ENCODE results near the gene GNA15.

GNA15 gene

DNA sequence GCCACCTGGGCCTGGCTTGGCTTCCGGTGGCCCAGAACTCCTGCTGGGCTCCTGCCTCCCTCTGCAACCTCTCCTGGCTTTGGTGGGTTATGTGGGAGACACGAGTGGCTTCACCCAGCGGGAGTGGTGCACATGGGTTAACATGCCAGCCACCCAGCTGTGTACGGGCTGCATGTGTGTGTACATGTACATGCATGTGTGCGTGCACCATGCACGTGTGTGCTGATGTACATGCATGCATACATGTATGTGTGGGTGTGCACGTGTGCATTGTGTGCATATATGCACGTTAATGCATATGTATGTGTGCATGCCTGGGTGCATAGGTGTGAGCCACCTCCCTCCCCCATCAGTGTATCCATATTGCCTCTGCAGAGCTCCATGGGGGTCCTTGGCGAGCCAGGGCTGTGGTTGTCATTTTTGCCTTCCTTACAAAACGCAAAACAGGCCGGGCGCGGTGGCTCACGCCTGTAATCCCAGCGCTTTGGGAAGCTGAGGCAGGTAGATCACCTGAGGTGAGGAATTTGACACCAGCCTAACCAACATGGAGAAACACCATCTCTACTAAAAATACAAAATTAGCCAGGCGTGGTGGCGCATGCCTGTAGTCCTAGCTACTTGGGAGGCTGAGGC, 29.2 kb upstream of the GNA15 start:
- DNase-seq (ENCODE audit: low read depth in 2 of 2) = no peak

DNA sequence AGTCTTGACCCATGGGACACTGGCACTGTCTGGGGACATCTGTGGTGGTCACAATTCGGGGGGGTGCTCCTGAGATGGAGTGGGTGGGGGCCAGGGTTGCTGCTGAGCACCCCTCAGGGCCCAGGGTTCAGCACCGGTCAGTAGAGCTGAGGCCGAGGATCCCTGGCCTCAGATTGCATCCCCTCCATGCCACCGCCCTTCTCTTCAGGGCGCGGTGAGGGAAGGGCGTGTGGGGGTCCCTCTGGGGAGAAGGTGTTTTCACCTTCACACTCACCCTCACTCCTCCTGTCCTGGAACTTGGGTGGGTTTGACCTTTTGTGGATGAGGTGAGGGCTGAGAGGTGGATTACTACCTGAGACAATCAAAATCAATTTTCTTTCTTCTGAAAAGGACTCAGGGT, 28.2 kb upstream of the GNA15 start:
- no peak for DNase-seq (ENCODE audit: low read depth in 2 of 2)

DNA sequence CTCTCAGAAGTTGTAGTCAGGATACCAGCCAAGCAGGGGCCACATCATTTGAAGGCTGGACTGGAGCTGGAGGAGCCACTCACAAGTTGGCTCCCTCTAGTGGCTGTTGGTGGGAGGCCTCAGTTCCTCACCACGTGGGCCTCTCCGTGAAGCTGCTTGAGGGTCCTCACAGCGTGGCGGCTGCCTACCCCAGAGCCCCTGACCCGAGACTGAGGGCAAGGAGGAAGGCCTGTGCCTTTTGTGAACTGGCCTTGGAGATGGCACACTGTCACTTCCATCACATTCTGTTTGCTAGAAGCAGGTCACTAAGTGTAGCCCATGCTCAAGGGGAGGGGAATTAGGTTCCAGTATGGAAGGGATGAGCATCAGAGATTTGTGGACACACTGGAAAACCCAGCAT, 27.1 kb upstream of the GNA15 start:
- peak; percentile 53 to 56 for DNase-seq (ENCODE audit: low read depth in 2 of 2)

DNA sequence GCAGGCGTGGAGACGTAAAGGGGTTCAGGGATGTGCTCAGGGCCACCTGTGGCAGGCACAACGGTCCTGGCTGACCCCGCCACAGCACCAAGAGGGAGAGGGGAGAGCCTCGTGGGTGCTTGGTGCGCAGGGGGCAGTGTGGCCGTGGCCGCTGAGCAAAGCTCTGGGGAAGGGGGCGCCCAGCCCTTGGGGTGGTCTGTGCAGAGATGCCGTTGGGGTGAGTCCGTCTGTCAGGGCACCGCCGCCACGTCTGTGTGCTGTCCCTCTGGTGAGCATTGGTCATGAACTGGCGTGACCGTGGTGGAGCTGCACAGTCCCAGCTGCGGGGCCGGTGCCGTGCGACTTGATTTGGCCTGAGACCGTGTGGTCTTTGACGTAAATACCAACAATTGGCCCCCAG, 26.3 kb upstream of the GNA15 start:
- no peak for DNase-seq (ENCODE audit: low read depth in 2 of 2)

DNA sequence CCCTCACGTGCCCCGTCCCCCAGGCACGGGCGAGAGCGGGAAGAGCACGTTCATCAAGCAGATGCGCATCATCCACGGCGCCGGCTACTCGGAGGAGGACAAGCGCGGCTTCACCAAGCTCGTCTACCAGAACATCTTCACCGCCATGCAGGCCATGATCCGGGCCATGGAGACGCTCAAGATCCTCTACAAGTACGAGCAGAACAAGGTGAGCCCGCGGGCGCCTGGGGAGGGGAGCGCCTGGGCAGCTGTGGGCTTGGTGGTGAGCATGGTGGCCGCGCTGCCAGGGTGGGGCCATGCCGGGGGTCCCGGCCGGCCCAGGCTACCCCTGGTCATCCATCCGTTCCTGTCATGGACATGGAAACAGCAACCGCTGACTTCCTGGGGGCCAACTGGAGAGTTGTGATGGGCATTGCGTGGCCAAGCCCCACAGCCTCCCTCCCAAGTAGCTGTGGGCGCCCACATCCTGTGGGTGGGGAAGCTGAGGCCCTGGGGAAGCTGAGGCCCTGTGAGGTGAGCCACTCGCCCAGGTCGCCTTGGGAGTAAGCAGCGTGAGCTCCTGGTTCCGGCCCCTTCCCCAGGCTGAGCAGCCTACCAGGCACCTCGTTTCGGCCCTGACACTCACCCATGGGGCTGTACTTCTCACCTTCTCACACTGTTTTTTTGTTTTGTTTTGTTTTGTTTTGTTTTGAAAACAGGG, 25.6 kb upstream of the GNA15 start:
- no peak for DNase-seq (ENCODE audit: low read depth in 2 of 2)

DNA sequence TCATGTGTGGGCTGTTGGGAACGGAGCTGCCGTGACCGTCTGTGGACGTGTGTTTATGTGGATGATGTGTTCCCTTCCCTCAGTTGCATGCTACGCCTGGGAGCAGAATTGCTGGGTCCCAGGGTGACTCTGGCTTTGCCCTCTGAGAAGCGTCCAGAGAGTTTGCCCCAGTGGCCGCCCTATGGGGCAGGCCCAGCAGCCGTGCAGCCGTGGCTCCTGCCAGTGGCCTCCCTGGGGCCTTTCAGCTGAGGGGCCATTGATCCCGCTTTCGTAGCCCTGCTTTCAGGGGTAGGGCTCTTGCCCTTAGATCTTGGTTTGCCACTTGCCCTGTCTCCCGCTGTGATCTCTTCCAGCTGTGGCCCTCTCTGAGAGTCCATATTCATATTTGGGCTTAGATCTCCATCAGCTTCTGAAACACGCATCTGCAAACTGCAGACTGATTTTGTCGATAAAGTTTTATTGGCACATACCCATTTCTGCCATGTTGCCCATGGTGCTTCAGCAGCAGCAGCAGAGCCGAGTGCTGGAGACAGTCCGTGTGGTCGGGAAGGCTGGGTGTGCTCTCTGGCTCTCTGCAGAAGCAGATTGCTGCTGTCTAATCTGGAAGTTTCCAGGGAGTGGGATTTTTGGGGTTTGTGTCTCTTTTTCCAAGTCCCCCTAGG, 24.1 kb upstream of the GNA15 start:
- DNase-seq (ENCODE audit: low read depth in 2 of 2) = no peak

DNA sequence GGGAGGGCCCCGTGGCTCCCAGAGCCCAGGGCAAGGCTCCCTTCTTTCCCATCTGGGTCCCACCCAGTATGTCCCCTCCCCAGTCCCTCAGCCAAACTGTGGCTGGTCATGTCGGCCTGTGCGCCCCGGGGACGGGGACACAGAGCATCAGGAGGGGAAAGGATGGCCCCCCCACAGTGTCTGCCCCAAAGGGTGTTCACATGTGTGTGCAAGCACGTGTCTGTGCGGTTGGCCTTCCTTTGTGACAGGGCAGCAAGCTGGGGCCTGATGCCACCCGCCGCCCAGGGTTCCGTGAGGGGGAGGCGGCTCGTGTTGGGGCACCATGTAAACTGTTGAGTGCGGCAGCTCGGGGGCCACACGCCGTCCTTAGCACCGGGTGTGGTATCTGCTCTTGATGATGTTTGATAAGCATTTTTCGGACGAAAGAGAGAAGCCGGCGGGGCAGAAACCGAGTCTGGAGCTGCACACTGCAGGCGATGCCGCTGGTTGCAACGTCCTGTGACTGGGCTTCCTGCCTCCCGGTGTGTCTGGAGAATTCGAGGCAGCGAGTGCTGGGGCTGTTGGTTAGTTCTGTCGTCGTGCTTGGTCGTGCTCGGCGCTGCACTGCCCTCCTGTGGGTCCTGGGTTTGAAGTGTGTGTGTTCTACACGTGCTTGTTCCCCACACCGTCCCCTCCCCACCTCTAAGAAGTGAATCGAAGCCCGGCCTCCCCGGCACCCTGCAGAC, 23.3 kb upstream of the GNA15 start:
- no peak for DNase-seq (ENCODE audit: low read depth in 2 of 2)

DNA sequence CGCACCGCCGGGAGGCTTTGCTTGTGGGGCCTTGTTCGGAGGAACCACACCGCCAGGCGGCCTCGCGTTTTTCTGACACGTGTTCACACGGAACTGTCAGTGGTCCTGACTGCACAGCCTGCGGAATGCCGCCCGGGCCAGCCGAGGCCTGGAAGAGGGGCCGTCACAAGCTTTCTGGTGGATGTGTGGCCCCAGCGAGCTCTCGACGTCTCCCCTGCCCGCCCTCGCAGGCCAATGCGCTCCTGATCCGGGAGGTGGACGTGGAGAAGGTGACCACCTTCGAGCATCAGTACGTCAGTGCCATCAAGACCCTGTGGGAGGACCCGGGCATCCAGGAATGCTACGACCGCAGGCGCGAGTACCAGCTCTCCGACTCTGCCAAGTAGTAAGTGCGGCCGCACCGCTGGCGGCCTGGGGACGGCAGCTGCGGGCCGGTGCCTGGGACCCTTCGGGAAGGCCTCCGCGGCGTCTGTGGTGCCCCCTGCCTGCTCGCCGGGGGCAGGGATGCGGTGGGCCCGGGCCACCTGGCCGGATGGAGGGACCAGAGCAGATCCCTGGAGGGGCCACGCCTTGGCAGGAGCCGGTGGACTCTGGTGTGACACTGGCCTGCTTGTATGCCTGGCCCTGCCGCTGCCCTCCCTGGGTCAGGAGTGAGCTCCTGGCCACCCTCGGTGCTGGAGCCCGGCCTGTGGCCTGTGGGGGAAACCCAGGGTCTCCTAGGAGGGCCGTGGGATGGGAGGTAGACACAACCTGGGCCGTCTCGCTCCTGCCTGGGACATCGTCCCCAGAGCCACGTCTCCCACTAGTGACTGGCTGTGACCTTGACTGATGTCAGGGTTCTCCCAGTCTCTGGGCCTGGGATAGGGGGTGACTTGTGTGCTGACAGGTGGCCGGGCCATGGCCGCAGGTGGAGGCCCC, 22.5 kb upstream of the GNA15 start:
- no peak for DNase-seq (ENCODE audit: low read depth in 2 of 2)

DNA sequence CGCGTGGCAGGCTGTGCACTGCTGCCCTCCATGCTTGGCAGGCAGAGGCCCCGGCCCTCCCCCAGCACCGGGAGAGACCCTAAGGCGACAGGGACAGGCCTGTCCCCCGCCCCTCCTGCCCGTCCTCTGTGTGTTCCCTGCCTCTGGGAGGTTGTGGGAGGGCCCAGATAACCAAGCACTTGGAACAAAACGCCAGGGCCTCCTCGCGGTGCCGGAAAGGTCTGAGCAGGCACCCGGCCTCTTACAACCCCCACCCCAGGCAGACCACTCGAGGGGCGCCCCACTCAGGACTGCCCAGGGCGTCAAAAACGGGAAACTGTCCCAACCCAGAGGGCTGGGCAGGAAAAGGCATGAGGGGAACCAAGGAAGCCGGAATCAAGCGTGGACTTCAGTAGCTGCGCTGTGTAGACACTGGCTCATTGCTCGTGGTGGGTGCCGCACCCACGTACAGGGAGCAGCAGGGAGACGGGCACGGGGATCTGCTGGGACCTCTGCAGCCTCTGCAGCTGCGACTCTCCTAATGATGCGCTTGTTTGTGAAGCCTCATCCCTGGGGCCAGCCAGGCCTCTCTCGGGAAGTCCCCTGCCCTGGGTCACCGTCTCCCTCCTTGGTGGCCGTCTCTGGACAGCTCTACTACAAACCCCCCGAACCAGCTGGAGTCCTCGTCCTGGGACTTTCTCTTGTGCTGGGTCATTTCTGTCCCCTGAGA, 21.7 kb upstream of the GNA15 start:
- DNase-seq (ENCODE audit: low read depth in 2 of 2) = no peak

DNA sequence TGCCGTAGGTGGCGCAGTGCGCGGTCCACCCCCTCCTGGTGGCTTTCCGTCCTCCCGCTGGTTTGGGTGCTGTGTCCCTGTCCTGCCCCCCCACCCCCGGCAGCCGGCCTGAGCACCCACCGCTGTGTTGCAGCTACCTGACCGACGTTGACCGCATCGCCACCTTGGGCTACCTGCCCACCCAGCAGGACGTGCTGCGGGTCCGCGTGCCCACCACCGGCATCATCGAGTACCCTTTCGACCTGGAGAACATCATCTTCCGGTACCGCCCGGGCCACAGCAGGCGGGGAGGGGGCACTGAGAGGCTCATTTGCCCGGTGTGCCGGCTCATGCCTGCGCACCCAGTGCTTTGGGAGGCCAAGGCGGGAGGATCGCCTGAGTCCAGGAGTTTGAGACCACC, 21.0 kb upstream of the GNA15 start:
- no peak for DNase-seq (ENCODE audit: low read depth in 2 of 2)

DNA sequence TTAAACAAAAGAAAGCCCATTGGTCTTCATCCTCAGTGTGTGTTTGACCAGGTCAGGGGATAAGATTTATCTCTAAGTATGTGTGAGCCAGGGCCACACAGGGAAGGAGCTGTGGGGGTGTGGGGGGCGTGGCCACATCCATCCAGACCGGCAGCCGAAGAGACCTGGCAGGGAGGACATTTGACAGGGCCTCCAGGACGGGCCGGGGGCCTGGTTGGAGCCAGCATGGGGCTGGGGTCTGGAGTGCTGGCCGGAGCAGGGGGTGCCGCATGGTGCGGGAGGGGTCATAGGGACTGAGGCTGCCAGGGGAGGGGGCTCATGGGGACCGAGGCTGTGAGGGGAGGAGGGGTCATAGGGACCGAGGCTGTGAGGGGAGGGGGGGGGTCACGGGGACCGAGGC, 20.4 kb upstream of the GNA15 start:
- no peak for DNase-seq (ENCODE audit: low read depth in 2 of 2)

DNA sequence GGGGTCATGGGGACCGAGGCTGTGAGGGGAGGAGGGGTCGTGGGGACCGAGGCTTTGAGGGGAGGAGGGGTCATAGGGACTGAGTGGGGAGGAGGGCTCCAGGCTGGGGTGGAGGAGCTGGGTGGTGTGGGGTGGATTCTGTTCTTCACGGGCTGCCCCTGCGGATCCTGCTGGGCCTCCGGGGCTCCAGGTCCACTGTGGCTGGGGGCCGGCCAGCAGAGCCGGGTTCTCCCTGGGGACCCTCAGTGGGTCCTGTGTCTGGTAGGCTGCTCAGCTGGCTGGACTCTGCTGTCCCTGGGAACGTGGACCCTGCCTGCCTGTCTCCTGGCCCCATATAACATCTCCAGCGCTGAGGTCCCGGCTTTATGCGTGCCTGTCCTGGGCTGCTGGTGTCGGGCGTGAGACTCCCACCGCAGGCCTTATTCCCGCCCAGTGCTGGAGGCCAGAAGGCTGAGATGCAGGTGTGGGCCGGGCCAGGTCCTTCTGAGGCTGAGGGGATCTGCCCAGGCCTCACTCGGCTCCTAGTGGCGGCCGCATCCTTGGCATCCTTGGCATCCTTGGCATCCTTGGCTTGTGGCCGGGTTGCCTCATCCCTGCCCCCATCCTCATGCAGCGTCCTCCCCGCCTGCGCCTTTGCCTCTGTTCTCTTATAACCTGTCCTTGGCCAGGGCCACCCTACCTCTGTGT, 19.8 kb upstream of the GNA15 start:
- DNase-seq (ENCODE audit: low read depth in 2 of 2) = no peak

DNA sequence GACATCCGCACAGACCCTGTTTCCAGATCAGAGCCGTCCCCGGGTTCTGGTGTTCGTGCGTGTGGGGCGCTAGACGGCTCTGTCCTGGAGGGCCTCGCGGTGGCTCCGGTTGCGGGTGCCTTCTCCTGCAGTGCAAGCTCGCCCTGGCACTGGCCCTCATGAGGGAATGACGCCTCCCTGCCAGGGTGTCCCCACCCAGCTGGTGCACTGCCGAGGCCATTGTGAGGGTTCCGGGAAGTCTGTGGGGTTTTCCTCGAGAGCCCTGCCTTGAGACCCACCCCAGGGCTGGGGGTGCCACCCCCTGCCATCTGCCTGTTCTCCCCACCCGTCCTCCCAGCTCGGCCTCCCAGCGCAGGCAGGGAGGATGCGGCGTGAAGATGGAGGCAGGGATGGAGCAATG, 19.2 kb upstream of the GNA15 start:
- no peak for DNase-seq (ENCODE audit: low read depth in 2 of 2)

DNA sequence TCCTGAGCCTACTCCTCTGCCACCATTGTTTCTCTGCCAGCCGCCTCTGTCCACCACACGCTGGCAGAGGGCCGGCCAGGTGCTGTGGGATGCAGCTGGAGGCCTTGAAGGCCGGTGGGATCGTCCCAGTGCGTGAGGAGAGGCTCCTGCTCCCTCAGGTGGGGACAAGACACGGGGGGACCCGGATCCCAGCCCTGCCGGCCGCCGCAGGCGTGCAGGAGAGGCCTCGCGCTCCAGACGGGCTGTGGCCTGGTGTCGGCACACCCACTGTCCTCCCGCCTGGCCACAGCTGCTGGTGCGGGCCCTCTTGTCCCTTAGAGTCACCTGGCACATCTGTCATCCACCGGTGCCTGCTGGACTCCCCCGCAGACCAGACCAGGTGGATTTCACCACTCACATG, 18.1 kb upstream of the GNA15 start:
- no peak for DNase-seq (ENCODE audit: low read depth in 2 of 2)

DNA sequence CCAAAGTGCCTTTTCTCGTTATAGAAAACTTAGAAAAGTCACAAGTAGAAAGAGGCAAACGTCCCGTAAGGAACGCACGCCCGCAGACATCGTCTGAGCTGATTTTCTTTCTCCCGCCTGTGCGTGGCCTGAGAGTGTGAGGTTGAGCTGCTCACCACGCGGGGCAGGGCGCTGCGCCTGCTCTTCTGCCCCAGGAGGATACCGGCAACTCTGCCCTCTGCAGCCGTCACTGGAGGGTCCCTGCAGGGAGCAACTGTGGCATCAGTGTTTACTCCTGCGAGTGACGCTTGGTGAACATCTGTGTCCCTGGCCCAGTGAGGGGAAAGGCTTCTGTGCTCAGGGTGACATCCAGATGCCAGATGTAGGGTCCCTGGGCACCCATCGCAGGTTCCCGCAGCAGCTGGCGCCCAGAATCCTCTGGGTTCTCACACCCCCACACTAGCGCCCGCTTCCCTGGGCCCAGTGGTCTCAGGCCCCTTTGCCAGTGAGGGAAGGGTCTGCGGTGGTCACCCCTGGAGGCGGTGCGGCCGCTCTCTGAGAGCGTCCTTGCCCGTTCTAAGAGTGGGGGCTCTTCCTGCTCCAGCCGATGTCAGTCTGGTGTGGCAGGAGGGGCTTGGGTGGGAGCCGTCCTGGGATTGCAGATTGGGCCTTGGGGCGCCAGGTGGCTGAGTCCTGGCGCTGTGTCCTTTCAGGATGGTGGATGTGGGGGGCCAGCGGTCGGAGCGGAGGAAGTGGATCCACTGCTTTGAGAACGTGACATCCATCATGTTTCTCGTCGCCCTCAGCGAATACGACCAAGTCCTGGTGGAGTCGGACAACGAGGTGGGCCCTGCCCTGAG, 17.4 kb upstream of the GNA15 start:
- no peak for DNase-seq (ENCODE audit: low read depth in 2 of 2)

DNA sequence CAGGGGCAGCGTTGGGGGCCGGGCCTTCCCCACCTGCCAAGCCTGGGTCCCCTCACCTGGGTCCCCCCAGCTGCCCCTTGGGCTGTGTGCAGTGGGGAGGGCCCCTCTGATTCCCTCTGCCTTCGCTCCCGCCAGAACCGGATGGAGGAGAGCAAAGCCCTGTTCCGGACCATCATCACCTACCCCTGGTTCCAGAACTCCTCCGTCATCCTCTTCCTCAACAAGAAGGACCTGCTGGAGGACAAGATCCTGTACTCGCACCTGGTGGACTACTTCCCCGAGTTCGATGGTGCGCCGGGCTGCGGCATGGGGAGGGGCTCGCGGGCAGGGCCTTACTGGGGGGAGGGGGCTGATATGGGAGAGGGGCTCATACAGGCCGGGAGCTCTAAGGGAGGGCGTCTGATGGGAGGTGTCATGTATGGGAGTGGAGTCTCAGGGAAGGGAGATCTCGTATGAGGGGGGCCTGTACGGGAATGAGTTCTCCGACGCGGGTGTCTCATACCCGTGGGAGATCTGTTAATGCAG, 16.7 kb upstream of the GNA15 start:
- DNase-seq (ENCODE audit: low read depth in 2 of 2) = no peak

DNA sequence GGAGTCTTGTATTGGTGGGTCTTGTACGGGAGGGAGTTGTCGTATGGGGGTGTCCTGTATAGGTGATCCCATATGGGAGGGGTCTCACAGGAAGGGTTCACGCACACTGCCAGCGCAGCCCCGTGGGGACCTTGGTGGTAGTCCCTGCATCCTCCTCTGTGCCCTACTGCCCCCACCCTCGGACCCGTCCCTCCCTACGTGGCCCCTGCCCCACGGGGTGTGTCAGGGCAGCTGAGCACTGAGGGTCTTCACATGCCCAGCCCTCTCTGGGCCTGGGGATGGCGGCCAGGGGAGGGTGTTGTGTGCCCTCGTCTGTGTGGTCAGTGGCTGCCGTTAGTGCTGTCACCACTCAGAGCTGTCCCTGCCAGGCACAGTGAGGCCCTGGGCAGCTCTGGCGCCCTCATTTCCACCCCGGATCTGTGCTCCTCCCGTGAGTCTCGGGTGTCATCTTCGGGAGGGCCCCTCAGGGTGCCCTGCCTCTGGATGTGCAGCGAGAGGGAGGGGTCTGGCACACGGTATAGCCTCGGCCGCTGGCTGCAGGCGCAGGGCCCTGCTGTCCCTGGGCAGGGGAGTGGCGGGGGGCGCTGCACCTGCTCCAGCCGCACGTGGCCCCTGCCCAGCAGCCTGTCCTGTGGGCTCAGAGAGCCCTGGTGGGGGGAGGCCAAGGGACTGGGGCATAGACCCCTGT, 16.0 kb upstream of the GNA15 start:
- DNase-seq (ENCODE audit: low read depth in 2 of 2) = no peak

DNA sequence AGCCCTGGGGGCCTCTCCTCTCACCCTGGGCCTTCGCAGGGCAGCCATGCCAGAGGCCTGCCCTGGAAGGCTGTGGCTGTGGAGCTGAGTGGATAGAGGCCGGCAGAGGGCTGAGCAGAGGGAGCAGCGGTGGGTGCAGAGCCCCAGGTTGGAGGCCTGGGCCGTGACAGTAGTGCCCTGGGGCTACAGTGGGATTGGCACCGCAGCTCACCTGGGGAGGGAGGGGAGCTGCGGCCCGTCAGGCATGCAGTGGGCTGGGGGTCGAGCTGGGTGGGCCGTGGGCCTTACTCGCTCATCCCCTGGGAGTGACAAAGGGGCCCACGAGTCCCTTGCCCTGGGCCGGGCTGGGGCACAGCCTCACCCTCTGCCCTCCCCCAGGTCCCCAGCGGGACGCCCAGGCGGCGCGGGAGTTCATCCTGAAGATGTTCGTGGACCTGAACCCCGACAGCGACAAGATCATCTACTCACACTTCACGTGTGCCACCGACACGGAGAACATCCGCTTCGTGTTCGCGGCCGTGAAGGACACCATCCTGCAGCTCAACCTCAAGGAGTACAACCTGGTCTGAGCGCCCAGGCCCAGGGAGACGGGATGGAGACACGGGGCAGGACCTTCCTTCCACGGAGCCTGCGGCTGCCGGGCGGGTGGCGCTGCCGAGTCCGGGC, 15.1 kb upstream of the GNA15 start:
- no peak for DNase-seq (ENCODE audit: low read depth in 2 of 2)
